Upper lobe of right lung (tissue), 1 donor: ENCODE measurements around the gene FBXO30. TPM values are rescaled to one million over a fixed set of nuclear protein-coding genes. Genes with fewer than 3 reads are reported as not detected.

Experiments used
- ATAC-seq: fragments of 200-7000 bp; cut with Tn5 transposase; one replicate; pipeline ENCODE4 v1.9.1; 2020; ENCODE audit warnings: mild to moderate bottlenecking, moderate library complexity
- DNase-seq: peaks from one replicate; pipeline ENCODE4 v3.0.0-alpha.2; 2020
- H3K27ac ChIP-seq: fragments of 200-600 bp; one replicate; pipeline ENCODE4 v1.8.0; 2022
- H3K27me3 ChIP-seq: fragments of 200-600 bp; one replicate; pipeline ENCODE4 v1.8.0; 2022; ENCODE audit warnings: mild to moderate bottlenecking
- H3K36me3 ChIP-seq: fragments of 200-600 bp; one replicate; pipeline ENCODE4 v1.8.0; 2022
- H3K4me1 ChIP-seq: fragments of 200-600 bp; one replicate; pipeline ENCODE4 v1.8.0; 2022
- H3K4me3 ChIP-seq: fragments of 200-600 bp; one replicate; pipeline ENCODE4 v1.8.0; 2022; ENCODE audit warnings: mild to moderate bottlenecking
- H3K9me3 ChIP-seq: fragments of 200-600 bp; one replicate; pipeline ENCODE4 v1.8.0; 2022
- intact Hi-C: fragments of 100-400 bp; cut with DNase I; formaldehyde crosslinking; loops from one replicate; pipeline ENCODE4 v1.11.0; 2022
- total RNA-seq: library from RNA; stranded (reverse); fragmentation: NEBNext Ultra II Directional; extraction: Animal tissue kit (Norgen Biotek cat#: 25700); gene quantifications from one replicate; pipeline ENCODE4 v1.2.1, GENCODE V29; 2021
- TF ChIP-seq, protein P1 (sequence below): fragments of 200-600 bp; IDR thresholded peaks from one replicate; pipeline ENCODE4 v1.8.0; 2022; ENCODE audit warnings: antibody characterized with exemption
- donor health status: DM: no; HTN: yes; CAD: no; lungs with severe emphysema.

FBXO30 gene
- total RNA-seq, 1 donor from 2014 or later, result 9.4 TPM

DNA sequence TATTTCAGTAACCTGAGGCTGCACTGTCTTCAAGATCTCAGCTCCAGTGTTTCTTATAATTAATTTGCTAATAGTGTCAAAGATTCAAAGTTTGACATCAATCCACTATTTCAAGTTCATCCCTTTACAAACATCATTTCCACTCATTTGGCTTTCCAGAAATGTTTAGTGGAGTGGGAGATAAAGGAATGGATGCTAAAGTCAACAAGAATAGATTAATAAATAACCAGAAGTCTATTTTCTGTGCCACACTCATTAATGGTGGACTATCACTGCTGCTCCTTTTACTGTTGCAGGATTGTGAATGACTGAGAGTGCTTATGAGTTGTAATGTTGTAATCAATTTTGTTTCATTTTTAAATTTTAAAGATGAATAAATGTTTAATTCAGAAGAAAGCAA, 50.9 kb downstream of the FBXO30 start:
- no peak for ATAC-seq
- Histone ChIP-seq H3K9me3 (no peaks in the 10 kb centered on the region), H3K4me1 (no peaks in the 10 kb centered on the region), H3K36me3 (no peaks in the 10 kb centered on the region), H3K27me3 (no peaks in the 10 kb centered on the region), H3K27ac (no peak overlapping the region), H3K4me3 (no peak overlapping the region)
- no peak for DNase-seq
- TF ChIP-seq, protein P1, sequence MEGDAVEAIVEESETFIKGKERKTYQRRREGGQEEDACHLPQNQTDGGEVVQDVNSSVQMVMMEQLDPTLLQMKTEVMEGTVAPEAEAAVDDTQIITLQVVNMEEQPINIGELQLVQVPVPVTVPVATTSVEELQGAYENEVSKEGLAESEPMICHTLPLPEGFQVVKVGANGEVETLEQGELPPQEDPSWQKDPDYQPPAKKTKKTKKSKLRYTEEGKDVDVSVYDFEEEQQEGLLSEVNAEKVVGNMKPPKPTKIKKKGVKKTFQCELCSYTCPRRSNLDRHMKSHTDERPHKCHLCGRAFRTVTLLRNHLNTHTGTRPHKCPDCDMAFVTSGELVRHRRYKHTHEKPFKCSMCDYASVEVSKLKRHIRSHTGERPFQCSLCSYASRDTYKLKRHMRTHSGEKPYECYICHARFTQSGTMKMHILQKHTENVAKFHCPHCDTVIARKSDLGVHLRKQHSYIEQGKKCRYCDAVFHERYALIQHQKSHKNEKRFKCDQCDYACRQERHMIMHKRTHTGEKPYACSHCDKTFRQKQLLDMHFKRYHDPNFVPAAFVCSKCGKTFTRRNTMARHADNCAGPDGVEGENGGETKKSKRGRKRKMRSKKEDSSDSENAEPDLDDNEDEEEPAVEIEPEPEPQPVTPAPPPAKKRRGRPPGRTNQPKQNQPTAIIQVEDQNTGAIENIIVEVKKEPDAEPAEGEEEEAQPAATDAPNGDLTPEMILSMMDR, result no peak
- intact Hi-C loops, result no loop called here

DNA sequence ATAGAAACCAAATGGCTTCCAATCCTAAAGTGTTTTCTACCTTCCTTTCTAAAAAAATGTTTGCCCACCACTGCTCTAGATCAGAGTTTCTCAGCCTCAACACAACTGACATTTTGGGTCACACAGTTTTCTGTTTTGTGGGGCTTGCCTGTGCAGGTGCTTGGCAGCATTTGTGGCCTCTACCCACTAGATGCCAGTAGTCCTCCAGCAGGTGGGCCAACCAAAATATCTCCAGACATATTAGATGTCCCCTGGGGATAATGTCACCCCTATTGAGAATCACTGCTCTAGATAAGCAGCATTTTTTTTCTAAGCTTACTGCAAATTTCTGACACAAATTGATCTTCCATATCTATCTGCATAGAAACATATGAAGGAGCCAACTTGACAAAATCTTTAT, 53.0 kb downstream of the FBXO30 start:
- no peaks in the 10 kb centered on the region for H3K9me3 ChIP-seq
- H3K4me3 ChIP-seq, result no peak overlapping the region
- no peaks in the 10 kb centered on the region for H3K27me3 ChIP-seq
- ATAC-seq, result no peak
- H3K4me1 ChIP-seq, result no peaks in the 10 kb centered on the region
- H3K27ac ChIP-seq, result no peak overlapping the region
- TF ChIP-seq, protein P1, result no peak
- no peak for DNase-seq
- no peaks in the 10 kb centered on the region for H3K36me3 ChIP-seq
- intact Hi-C loops, result no loop called here

DNA sequence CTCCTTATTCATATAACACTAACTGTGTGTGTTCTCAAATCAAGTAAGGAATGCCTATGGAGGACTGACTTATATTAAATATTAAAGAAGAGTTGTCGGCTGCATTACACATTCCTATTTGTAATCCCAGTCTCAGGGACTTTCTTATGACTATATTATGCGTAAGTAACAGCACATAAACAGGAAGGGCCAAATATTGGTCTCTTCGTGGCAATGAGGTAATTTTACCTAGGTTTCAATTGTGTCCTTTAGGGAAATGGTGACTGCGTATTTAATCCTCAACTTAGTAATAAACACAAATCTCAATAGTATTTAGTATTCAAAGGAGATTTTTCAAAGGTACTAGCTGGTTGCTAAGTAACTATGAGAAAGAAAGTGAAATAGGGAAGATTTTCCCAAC, 56.5 kb downstream of the FBXO30 start:
- ATAC-seq, result no peak
- intact Hi-C loops, result no loop called here
- H3K36me3 ChIP-seq, result no peaks in the 10 kb centered on the region
- H3K4me1 ChIP-seq, result no peaks in the 10 kb centered on the region
- no peak for DNase-seq
- H3K4me3 ChIP-seq, result no peak overlapping the region
- H3K27ac ChIP-seq, result no peak overlapping the region
- no peaks in the 10 kb centered on the region for H3K27me3 ChIP-seq
- H3K9me3 ChIP-seq, result no peaks in the 10 kb centered on the region
- TF ChIP-seq, protein P1, result no peak

DNA sequence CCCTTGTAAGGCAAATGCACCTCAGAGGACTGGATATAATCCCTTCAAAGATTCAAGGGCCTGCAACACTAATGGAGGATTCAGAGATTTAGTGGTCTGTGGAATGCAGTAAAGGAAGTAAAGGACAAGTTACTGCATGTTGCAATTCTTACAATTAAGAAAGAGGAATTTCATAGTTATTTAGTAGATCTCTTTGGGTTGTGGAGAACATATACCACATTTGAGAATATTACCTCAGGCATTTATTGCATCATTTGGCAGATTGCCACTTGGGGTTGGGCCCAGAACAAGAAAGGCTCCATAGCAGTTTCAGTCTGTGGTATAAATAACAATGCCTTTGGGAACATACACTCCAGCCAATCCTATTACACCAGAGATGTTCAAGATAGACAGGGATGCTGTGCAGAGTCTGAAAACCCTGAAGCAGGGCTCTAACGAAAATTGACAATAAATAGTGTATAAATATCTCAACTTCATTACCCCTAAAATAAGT, 58.4 kb downstream of the FBXO30 start:
- ATAC-seq (peak; percentile 78), DNase-seq (no peak)
- Histone ChIP-seq H3K36me3 (no peaks in the 10 kb centered on the region), H3K9me3 (no peaks in the 10 kb centered on the region), H3K4me3 (no peak overlapping the region), H3K27ac (no peak overlapping the region), H3K27me3 (no peaks in the 10 kb centered on the region), H3K4me1 (no peaks in the 10 kb centered on the region)
- intact Hi-C loops, result no loop called here
- TF ChIP-seq, protein P1, result no peak

DNA sequence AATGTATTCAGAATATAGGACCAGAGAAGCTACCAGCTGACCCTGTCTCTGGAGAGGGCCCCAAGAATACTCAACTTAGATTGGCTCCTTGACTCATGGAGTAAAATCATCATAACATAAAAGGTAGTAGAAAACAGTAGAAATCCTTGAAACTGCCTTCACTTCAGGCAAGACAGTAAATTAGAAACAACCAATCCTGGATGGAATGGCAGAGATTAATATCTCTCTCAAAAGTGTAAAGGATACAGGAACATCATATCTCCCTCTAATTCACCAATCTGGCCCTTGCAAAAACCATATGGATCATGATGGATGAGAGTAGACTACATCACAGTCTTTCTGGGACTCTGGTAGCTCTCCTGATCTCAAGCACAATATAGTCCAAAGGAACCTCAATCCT, 58.9 kb downstream of the FBXO30 start:
- Histone ChIP-seq H3K36me3 (no peaks in the 10 kb centered on the region), H3K4me3 (no peak overlapping the region), H3K27ac (no peak overlapping the region), H3K9me3 (no peaks in the 10 kb centered on the region), H3K4me1 (no peaks in the 10 kb centered on the region), H3K27me3 (no peaks in the 10 kb centered on the region)
- no peak for DNase-seq
- TF ChIP-seq, protein P1, result no peak
- no peak for ATAC-seq
- intact Hi-C loops, result no loop called here

DNA sequence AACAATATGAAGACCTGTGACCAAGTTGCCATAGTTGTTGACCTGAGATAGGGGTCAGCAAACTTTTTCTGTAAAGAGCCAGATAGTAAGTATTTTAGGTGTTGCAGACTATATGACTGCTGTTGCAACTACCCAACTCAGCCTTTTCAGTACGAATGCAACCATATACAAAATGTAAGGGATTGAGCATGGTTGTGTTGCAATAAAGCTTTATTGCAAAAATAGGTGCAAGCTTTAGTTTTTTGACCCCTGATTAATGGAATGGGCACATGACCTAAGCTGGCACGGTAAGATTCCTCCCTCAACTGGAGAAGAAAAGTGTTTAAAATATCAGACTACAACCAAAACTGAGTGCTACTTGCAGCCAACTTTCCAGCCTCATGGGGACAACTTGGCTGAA, 62.0 kb downstream of the FBXO30 start:
- TF ChIP-seq, protein P1, result no peak
- no peak overlapping the region for H3K27ac ChIP-seq
- no peaks in the 10 kb centered on the region for H3K36me3 ChIP-seq
- no peaks in the 10 kb centered on the region for H3K9me3 ChIP-seq
- DNase-seq (no peak), ATAC-seq (no peak)
- no peaks in the 10 kb centered on the region for H3K27me3 ChIP-seq
- H3K4me1 ChIP-seq, result no peaks in the 10 kb centered on the region
- intact Hi-C loops, result no loop called here
- H3K4me3 ChIP-seq, result no peak overlapping the region
